Subcutaneous adipose tissue (tissue), 4 donors: ENCODE measurements around the gene LPAR3. TPM values are rescaled to one million over a fixed set of nuclear protein-coding genes. Genes with fewer than 3 reads are reported as not detected.

Source experiments
- total RNA-seq, 4 donors: library from RNA; depleted of rRNA; stranded (reverse); fragments of >200 nt; gene quantifications; one replicate each; pipeline ENCODE4 v1.1.0, GENCODE V29; 2016
- TF ChIP-seq, protein P1 (sequence below): fragments of 450-650 bp; IDR thresholded peaks from one replicate; pipeline ENCODE4 v1.5.1; 2016; ENCODE audit warnings: low read depth, mild to moderate bottlenecking, control low read depth, antibody characterized with exemption, moderate library complexity

The LPAR3 gene
- total RNA-seq, 4 donors from 2014 or later, result 1.0 TPM; not detected in 3

DNA sequence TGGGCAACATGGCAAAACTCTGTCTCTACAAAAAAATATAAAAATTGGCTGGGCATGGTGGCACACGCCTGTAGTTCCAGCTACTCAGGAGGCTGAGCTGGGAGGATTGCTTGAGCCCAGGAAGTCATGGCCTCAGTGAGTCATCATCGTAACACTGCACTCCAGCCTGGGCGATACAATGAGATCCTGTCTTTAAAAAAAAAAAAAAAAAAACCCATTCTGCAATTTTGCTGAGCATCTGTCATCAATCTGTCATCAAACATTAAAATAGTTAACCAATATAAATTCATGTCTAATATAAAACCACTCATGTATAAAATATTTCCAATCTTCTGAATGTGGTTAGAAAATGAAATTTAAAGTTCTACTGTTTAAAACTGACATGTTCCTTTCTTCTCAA is 56.9 kb downstream of the LPAR3 start:
- TF ChIP-seq, protein P1, sequence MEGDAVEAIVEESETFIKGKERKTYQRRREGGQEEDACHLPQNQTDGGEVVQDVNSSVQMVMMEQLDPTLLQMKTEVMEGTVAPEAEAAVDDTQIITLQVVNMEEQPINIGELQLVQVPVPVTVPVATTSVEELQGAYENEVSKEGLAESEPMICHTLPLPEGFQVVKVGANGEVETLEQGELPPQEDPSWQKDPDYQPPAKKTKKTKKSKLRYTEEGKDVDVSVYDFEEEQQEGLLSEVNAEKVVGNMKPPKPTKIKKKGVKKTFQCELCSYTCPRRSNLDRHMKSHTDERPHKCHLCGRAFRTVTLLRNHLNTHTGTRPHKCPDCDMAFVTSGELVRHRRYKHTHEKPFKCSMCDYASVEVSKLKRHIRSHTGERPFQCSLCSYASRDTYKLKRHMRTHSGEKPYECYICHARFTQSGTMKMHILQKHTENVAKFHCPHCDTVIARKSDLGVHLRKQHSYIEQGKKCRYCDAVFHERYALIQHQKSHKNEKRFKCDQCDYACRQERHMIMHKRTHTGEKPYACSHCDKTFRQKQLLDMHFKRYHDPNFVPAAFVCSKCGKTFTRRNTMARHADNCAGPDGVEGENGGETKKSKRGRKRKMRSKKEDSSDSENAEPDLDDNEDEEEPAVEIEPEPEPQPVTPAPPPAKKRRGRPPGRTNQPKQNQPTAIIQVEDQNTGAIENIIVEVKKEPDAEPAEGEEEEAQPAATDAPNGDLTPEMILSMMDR, result no peak

DNA sequence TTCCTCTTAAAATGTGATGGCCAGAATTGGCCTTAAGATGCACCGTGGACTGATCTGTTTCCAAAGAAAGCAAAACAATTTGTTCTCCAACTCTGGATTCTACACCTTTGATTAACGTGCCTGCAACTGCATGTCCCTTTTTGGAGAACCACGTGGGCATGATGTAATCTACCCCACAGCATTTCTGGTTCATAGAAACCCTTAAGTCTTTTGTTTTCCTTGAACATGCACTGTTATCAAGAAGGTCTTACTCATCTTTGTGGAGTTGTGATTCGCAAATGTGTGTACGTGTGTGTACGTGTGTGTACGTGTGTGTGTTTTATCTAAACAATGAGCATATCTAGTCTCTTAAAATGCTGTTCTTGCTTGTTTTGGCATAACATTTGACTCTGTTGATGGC is 57.8 kb downstream of the LPAR3 start:
- TF ChIP-seq, protein P1, result no peak

DNA sequence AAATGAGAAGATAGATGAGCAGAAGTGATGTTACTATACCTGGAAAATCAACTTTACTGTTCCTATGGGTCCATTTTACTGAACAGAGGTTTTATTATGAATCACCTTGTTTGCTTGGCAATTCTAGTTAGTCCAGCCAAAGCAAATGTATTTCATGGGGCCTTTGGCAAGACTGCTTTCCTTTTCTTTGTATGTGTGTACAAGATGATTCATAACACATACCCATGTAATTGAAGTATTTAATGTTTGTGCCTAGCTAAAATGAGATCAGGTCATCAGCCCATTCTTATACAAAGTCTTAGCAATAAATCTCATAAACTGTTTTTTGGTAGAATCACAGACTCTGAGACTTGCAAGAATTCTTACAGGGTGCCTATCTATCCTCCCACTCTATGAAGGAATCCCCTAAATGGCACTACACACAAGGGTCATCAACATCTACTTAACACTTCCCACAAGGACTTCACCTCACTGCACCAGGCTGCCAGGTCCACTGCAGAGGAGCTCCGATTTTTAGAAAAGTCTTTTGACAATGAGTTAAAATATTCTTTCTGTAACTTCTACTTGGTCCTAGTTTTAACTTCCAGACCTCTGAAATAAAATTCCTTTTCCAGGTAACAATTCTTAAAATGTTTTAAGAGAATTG is 58.5 kb downstream of the LPAR3 start:
- TF ChIP-seq, protein P1, result no peak

DNA sequence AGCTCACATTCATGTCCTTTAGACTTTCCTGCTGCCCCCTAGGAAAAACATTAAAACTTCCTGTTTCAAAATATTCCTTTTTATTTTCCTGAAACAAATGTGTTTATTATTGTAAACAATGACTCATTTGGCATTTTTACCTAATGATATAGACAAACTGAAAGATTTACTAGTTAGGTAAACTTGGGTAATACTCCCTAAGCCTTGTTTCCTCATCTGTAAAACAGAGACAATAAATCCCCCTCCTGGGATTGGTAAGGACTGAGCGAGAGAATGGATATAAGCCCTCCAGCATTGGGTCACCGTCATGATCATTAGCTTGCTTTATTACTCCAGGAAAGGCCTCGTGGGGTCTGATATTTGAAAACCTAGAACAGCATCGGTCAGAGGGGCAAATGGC is 59.8 kb downstream of the LPAR3 start:
- TF ChIP-seq, protein P1, result no peak

DNA sequence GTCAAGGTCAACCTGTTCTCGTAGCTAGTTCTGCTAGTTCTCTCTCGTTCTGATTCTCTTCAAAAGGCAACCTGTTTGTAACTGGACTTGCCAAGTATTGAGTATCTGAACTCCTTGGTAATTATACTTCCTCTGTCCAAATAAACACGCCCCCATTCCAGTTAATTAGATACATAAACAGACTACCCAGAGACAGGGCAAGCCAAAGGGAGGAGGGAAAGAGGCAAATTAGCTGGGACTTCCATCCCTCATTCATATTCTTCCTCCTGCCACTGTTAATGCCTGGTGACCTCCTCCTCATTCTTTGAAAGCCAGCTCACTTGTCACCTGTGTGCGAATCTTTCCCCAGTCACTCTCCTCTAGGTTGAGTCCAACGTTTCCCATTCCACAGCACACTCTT is 62.9 kb downstream of the LPAR3 start:
- TF ChIP-seq, protein P1, result no peak

DNA sequence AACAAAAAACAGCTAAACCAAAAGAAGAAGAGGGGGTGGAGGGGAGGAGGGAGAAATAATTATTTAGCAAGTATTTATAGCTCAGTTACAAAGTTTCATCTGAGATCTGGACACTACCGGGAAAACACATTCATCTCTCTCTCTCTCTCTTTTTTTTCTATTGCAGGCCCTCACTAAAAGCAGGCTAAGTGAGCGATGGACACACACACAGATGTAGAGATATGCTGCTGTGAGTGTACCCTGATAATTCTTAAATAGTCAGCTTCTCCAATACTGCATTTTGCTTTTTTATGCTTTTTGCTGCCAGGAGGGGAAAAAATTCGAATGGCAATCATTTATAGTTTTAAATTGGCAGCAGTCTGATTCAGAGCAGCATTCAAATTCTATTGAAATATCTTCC is 65.0 kb downstream of the LPAR3 start:
- TF ChIP-seq, protein P1, result no peak

DNA sequence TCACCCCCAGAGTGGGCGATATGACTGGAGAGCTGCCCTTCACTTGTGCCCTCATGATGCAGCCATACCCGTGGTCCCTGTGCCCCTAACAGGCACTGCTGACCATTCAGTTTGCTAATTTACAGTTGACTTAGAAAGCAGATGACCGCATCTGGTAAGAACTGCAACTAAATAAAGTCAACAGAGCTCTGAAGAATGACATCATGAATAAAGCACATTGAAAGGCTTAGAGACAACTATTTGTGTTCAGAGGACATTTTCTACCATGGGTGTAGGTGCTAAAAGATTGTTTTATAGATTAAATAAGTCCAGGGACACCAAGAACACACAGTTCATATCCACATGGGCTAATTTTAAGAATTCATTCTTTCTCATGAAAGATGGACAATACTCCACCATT is 65.5 kb downstream of the LPAR3 start:
- TF ChIP-seq, protein P1, result no peak
